Anterior cingulate cortex (tissue), 58 donors: Measurements from ENCODE around the gene MYO5A.
"Not testable (repeated sequence)": the region's sequence is repeated elsewhere in the genome, so short reads cannot be mapped to it uniquely, and the experiment has no call there.

Experiments used
- DNase-seq, 58 donors: peaks; one replicate each; lab custom pipeline; 2025; lab: John Stamatoyannopoulos, UW

MYO5A gene

GRCh38 chr15:52301265-52301847 is 227.3 kb downstream of the MYO5A start:
- no peak for DNase-seq

- peak in 17 of 58 donors; percentile 7 to 59 (median 32) for DNase-seq
These were observed 233.2 kb downstream of the MYO5A start, which contains the start of gene MYO5C for GRCh38 chr15:52295421-52296001. Gene MYO5C, minus strand, starts transcription at chr15:52295804. Its CDS starts 168 bp downstream, at chr15:52295636.

GRCh38 chr15:52294881-52295420 is 233.7 kb downstream of the MYO5A start:
- no peak for DNase-seq

GRCh38 chr15:52292780-52293392 is 235.8 kb downstream of the MYO5A start:
- no peak for DNase-seq

- no peak for DNase-seq
These were observed 237.5 kb downstream of the MYO5A start for GRCh38 chr15:52291204-52291603.

GRCh38 chr15:52290800-52291199 is 237.9 kb downstream of the MYO5A start:
- no peak for DNase-seq

GRCh38 chr15:52290329-52290728 is 238.4 kb downstream of the MYO5A start:
- DNase-seq, result no peak

GRCh38 chr15:52289629-52290081 is 239.0 kb downstream of the MYO5A start:
- peak in 6 of 58 donors; percentile 3 to 61 (median 20) for DNase-seq

- DNase-seq, result no peak
These were observed 239.7 kb downstream of the MYO5A start for GRCh38 chr15:52288986-52289385.

- DNase-seq, result no peak
These were observed 240.4 kb downstream of the MYO5A start for GRCh38 chr15:52288051-52288942.

- no peak for DNase-seq
These were observed 241.6 kb downstream of the MYO5A start for GRCh38 chr15:52287114-52287513.

GRCh38 chr15:52285941-52286340 is 242.7 kb downstream of the MYO5A start:
- not testable (repeated sequence) for DNase-seq

GRCh38 chr15:52284164-52284563 is 244.5 kb downstream of the MYO5A start:
- no peak for DNase-seq

- DNase-seq, result no peak
These were observed 245.4 kb downstream of the MYO5A start for GRCh38 chr15:52283281-52283680.

- DNase-seq, result no peak
These were observed 246.3 kb downstream of the MYO5A start for GRCh38 chr15:52282418-52282817.

- DNase-seq, result no peak
These were observed 247.3 kb downstream of the MYO5A start for GRCh38 chr15:52281085-52282035.

- DNase-seq, result no peak
These were observed 248.2 kb downstream of the MYO5A start for GRCh38 chr15:52280326-52281084.

- DNase-seq, result no peak
These were observed 249.9 kb downstream of the MYO5A start for GRCh38 chr15:52278636-52279367.
